HCT116 (cell line): ENCODE data around the gene CA10.

Experiments
- ATF3 ChIP-seq: IDR thresholded peaks from 2 replicates; pipeline ENCODE4 v1.6.1; 2012
- CEBPB ChIP-seq: IDR thresholded peaks from 2 replicates; pipeline ENCODE4 v1.6.1; 2012; ENCODE audit warnings: low read depth
- EZH2 ChIP-seq: fragments of 200-600 bp; sonication (generic); IDR thresholded peaks from 2 replicates; pipeline ENCODE4 v1.6.1; 2017; ENCODE audit warnings: antibody characterized with exemption, mixed run types
- JUND ChIP-seq: IDR thresholded peaks from 2 replicates; pipeline ENCODE4 v1.6.1; 2012
- POLR2A ChIP-seq: IDR thresholded peaks from 2 replicates; pipeline ENCODE4 v1.7.0; 2011; ENCODE audit warnings: borderline replicate concordance; ENCODE audit not compliant: insufficient read depth, insufficient read length; ENCODE audit errors: extremely low read depth
- REST ChIP-seq: IDR thresholded peaks from 2 replicates; pipeline ENCODE4 v1.6.1; 2012; ENCODE audit warnings: low read depth
- SP1 ChIP-seq: IDR thresholded peaks from 2 replicates; pipeline ENCODE4 v1.6.1; 2012; ENCODE audit warnings: low read depth
- TF ChIP-seq, protein P1 (sequence below), 3 experiments: fragments of 200-600 bp in 1 of 3; sonication (generic) in 1 of 3; IDR thresholded peaks in 2 of 3; conservative IDR thresholded peaks in 1 of 3; 2 replicates each; pipeline ENCODE4 v1.5.1; 2012 to 2017; ENCODE audit warnings: low read depth in 2 of 3, low read length in 2 of 3, antibody characterized with exemption in 1 of 3, borderline replicate concordance in 1 of 3, control low read depth in 1 of 3, mild to moderate bottlenecking in 1 of 3, mixed read lengths in 1 of 3, mixed run types in 1 of 3, moderate library complexity in 1 of 3; ENCODE audit not compliant: insufficient read depth in 1 of 3

DNA sequence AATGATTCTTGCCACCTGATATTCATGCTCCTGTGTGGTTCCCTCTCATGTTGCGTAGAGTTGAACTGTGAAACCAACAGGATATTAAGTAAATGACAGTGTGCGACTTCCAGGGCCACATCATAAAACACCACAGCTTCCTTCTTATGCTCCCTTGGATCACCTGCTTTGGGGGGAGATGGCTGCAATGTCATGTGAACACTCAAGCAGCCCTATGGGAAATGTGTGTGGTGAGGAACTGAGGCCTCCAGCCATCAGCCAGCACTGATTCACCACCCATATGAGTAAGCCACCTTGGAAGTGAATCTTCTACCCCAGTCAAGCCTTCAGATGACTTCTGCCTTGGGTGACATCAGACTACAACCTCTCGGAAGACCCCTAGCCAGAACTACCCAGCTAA, 470.6 kb downstream of the CA10 start:
- TF ChIP-seq SP1 (no peak), ATF3 (no peak), CEBPB (no peak), EZH2 (no peak), POLR2A (no peak), REST (no peak), JUND (no peak)
- TF ChIP-seq, protein P1, sequence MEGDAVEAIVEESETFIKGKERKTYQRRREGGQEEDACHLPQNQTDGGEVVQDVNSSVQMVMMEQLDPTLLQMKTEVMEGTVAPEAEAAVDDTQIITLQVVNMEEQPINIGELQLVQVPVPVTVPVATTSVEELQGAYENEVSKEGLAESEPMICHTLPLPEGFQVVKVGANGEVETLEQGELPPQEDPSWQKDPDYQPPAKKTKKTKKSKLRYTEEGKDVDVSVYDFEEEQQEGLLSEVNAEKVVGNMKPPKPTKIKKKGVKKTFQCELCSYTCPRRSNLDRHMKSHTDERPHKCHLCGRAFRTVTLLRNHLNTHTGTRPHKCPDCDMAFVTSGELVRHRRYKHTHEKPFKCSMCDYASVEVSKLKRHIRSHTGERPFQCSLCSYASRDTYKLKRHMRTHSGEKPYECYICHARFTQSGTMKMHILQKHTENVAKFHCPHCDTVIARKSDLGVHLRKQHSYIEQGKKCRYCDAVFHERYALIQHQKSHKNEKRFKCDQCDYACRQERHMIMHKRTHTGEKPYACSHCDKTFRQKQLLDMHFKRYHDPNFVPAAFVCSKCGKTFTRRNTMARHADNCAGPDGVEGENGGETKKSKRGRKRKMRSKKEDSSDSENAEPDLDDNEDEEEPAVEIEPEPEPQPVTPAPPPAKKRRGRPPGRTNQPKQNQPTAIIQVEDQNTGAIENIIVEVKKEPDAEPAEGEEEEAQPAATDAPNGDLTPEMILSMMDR (IDR thresholded peaks at IDR 0.05 in 2 of 3, conservative IDR thresholded peaks at IDR 0.05 in 1 of 3; ENCODE audit: borderline replicate concordance in 1 of 3, insufficient read depth in 1 of 3, low read depth in 2 of 3, low read length in 2 of 3) = no peak
